HG03442 (cell line): ENCODE data around the gene TMEM30B.
"Not testable (repeated sequence)": the region's sequence is repeated elsewhere in the genome, so short reads cannot be mapped to it uniquely, and the experiment has no call there.

Source experiments
- ATAC-seq: cut with Tn5 transposase; IDR thresholded peaks from one replicate; pipeline ENCODE4 v1.9.1; 2021; ENCODE audit warnings: mild to moderate bottlenecking, moderate library complexity; ENCODE audit not compliant: unreplicated experiment

The TMEM30B gene

GRCh38 chr14:61266891-61267740 is 14.0 kb downstream of the TMEM30B start:
- no peak for ATAC-seq

- no peak for ATAC-seq
Observed at GRCh38 chr14:61266436-61266835, 14.7 kb downstream of the TMEM30B start.

- ATAC-seq: no peak
Observed at GRCh38 chr14:61264651-61265050, 16.5 kb downstream of the TMEM30B start.

GRCh38 chr14:61264010-61264571 is 17.0 kb downstream of the TMEM30B start:
- ATAC-seq: no peak

GRCh38 chr14:61262082-61262481 is 19.1 kb downstream of the TMEM30B start:
- no peak for ATAC-seq

- no peak for ATAC-seq
Observed at GRCh38 chr14:61260939-61261776, 20.0 kb downstream of the TMEM30B start.

- no peak for ATAC-seq
Observed at GRCh38 chr14:61258985-61259384, 22.2 kb downstream of the TMEM30B start.

- no peak for ATAC-seq
Observed at GRCh38 chr14:61257469-61258057, 23.6 kb downstream of the TMEM30B start.

- ATAC-seq: no peak
Observed at GRCh38 chr14:61256826-61257468, 24.2 kb downstream of the TMEM30B start.

GRCh38 chr14:61255968-61256367 is 25.2 kb downstream of the TMEM30B start:
- ATAC-seq: no peak

- no peak for ATAC-seq
Observed at GRCh38 chr14:61254808-61255526, 26.2 kb downstream of the TMEM30B start.

GRCh38 chr14:61253064-61253738 is 27.9 kb downstream of the TMEM30B start:
- no peak for ATAC-seq

GRCh38 chr14:61252369-61253063 is 28.6 kb downstream of the TMEM30B start:
- ATAC-seq: peak; percentile 93

- ATAC-seq: no peak
Observed at GRCh38 chr14:61250063-61250462, 31.1 kb downstream of the TMEM30B start.

- ATAC-seq: no peak
Observed at GRCh38 chr14:61247935-61248334, 33.2 kb downstream of the TMEM30B start.

GRCh38 chr14:61246721-61247120 is 34.4 kb downstream of the TMEM30B start:
- ATAC-seq: no peak

- ATAC-seq: no peak
Observed at GRCh38 chr14:61244009-61244408, 37.1 kb downstream of the TMEM30B start.

- no peak for ATAC-seq
Observed at GRCh38 chr14:61240206-61240605, 40.9 kb downstream of the TMEM30B start.

- not testable (repeated sequence) for ATAC-seq
Observed at GRCh38 chr14:61239285-61239684, 41.9 kb downstream of the TMEM30B start.
